ENCODE results near the gene STARD10.
A peak's percentile ranks its signal among the peaks of the same experiment; 100 is the strongest.

Gene STARD10

GRCh38 chr11:72722050-72722748 is 71.6 kb downstream of the STARD10 start:
- peak; percentile 83 for DNase-seq

- peak; percentile 55 for DNase-seq
Measured at GRCh38 chr11:72721689-72722049, 72.2 kb downstream of the STARD10 start.

GRCh38 chr11:72721276-72721675 is 72.6 kb downstream of the STARD10 start:
- no peak for DNase-seq

- no peak for DNase-seq
Measured at GRCh38 chr11:72720784-72721183, 73.1 kb downstream of the STARD10 start.

DNA sequence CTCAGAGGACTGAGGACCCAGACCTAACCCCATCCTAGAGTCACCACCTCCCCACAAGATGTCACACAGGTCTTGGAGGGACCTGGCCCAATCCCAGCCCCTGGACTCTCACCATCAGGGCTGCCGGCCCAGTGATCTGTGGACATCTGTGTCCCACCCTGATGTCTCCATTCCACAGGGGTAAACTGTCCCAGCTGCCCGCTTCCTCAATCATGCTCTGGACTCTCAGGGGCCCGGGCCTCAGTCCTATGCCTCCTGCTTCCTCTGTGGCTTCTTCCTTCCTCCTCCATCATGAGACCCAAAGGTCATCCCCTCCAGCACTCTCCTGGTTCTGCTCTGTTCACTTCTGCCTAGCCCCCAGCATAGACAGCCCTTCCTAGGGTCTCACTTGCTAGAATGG is 73.8 kb downstream of the STARD10 start:
- DNase-seq = no peak

- no peak for DNase-seq
Measured at GRCh38 chr11:72719551-72719950, 74.3 kb downstream of the STARD10 start.

GRCh38 chr11:72719144-72719543 is 74.7 kb downstream of the STARD10 start:
- DNase-seq = no peak

DNA sequence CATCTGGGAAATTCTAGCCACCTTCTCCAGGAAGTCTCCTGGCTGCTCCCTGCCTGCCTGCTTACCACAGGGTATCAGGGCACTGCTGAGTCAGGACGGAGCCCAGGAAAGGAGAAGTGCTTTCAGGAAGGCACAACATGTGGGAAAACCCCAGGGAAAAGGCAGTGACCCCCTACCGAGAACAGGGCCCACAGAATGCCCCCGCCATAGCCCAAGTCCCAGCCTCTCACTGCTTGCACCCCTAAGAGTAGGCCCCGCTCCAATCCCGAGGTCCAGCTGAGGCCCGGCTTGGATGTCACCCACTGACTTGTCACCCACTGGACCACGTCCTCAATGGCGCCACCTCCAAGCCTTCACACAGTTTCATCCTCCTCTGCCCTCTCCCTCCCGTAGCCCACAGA is 75.7 kb downstream of the STARD10 start:
- no peak for DNase-seq

DNA sequence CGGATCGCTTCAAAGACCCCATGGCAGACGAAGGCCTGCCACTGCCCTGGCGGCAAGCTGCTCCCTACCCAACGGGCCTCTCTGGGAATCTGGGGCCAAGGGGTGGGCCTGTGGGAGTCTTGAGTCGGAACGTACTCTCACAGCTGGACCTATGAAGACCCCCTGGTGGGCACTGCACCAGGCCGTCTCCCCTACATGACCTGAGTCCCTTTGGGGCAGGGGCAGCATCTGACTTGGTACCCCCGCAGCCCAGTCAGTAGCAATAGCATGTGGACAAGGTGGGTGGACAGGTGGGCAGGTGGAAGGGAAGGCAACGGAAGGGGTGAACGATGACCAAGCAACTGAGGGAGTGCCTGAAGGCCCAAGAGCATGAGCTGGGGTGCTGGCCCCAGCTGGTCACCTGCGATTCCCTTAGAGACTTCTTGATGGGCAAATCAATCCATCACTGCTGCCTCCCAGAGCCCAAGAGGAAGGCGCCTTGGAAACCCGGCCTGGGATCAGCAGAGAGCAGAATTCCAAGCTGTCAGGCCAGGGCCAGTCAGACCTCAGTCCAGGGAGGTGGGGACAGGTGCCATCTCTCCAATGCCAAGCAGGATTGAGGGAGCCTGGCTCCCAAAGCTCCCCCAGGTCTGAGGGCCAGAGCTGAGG is 76.9 kb downstream of the STARD10 start:
- DNase-seq = no peak

DNA sequence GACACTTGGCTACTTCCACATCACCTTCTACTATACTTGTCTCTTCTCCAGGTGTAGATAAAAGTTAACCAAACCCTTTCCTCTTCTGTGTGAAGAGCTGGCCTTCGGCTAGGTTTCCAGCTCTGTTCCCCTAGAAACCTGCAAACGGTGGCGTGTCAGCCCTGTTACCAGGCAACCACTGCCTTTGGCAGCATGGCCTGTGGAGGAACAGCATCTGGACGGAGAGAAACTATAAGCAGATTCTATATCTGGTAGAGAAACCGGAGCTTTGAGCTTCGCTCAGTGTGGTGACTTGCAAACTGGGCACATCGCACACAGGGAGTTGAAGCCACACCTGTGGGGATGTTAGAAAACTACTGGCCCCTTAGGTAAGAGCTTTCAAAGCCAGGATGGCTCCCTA is 77.6 kb downstream of the STARD10 start:
- DNase-seq = no peak

DNA sequence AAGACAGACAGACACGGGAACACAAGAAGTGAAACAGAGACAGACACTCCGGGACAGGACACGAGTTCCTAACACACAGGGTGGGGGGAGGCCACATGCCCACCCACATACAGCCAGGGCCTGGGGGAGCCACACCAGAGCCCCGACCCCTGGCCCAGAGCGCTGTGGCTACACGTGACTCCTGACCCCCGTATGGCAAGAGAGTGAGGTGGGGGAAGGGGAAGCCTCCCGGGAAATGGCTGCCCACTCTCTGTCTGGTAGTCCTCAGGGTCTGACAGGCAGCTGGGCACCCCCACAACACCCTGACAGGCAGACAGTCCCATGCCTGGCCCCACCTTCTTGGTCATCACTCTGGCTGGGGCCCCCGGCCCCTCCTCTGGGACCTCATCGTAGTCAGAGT is 81.0 kb downstream of the STARD10 start:
- no peak for DNase-seq

DNA sequence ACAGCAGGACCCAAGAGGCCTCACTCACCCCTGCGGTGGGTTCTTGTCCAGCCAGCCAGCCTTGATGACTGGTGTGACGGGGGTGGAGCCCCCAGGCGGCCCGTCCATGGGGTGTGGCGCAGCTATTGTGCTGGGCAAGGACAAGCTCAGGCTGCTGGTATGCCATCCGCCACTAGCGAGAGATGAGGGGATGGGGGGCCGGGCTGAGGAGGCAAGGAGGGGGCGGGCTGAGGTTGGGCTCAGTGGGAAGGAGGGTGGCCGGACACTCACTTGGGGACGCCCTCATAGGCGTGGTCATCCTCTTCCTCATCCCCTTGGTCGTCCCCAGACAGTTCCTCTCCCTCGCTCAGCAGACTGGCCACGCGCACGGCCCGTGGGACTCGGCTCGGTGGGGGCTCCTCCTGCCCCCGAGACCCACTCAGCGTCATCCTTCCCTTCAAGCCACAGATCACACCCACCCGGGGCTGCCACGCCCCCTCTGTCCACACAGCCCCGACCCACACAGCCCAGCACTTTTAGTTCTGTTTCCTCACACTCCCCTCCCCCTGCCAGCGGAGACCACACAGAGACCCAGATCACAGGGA is 81.6 kb downstream of the STARD10 start:
- DNase-seq = no peak

- no peak for DNase-seq
Measured at GRCh38 chr11:72711141-72711540, 82.7 kb downstream of the STARD10 start.

GRCh38 chr11:72710278-72710677 is 83.6 kb downstream of the STARD10 start:
- DNase-seq = no peak

DNA sequence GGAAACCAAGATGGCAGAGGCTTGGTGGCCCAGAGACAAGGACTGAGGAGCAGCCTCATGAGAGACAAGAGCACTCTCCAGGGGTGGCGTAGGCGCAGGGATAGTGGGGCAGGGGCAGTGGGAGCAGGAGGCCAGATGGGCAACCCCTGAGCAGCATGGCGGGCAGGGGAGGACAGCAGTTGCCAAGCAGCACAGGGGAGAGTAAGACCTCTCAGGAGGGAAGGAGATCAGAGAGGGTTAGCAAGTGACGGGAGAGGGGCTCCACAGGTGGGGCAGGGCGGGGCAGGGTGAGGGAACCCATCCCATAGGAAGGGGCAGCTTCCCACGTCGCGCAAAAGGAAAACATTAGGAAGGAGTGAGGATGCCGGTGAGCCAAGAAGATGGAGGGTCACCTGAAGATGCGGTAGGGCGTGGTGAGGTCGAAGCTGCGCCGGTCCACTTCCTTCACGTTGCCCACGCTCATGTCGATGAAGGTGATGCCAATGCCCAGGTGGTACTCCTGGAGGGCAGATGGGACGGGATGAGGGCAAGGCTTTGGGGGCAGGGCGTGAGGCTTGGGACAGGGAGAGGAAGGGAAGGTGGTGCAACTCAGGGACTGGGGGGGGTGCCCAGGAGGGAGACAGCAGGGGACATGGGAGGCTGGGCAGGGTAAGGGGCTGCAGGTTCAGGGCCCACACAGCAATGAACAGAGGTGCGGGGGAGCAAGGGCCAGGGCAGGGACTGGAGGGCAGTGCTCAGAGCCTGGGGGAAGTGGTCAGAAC is 84.2 kb downstream of the STARD10 start:
- DNase-seq = no peak

DNA sequence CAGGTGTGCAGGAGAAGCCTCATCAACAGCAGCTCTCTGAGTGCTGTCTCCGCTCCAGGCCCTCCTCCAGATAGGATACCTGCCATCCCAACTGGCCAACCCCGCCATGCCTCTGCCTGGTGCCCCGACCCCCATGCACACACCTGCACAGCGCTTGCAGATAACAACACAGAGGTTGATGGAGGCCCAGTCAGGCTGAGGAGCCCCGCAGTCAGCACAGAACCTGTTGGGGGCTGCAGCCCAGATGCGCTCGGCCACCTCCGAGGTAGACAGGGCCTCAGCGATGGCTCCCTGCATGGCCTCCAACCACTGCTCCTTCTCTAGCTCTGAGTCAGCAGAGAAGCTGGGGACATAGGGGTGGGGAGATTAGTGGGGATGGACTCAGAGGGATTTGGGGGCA is 86.8 kb downstream of the STARD10 start:
- no peak for DNase-seq

- no peak for DNase-seq
Measured at GRCh38 chr11:72706579-72706978, 87.3 kb downstream of the STARD10 start.

DNA sequence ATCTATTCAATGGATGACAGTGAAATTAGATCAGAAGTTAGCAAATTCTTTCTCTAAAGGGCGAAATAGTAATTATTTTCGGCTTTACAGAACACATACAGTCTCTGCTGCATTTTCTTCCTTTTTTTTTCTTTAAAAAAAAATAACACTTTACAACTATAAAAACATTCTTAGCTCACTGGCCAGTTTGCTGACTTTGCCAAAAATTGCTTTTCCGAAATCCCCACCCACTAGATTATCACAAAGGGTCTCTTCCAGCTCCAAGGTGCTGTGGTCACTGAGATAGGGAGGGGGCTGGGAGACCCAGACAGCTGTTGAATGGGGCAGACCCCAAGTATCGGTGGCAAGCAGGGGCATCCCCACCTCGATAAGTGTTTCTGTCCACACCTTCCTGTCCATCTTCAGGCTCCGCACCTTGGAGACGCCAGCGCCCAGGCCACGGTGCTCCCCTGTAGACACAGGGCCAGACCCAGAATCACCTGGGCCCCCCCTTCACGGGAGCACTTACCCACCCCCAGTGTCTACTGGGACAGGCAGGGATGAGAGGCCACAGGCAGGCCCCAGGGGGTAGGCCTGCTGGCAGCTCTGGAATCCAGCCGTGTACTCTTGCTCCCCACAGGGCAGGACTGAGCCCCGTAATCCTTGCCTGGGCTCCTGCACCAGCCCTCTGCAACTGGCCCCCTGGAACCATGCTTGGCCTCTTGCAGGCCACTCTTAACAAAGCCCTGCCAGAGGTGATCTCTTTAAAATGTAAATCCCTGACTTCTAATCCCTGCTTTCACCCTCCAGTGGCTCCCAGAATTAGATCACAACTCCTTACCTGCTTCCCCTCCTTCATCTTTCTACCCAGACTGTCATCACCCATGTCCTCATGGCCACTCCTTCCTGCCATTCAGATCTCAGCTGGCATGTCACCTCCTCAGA is 88.1 kb downstream of the STARD10 start:
- no peak for DNase-seq

DNA sequence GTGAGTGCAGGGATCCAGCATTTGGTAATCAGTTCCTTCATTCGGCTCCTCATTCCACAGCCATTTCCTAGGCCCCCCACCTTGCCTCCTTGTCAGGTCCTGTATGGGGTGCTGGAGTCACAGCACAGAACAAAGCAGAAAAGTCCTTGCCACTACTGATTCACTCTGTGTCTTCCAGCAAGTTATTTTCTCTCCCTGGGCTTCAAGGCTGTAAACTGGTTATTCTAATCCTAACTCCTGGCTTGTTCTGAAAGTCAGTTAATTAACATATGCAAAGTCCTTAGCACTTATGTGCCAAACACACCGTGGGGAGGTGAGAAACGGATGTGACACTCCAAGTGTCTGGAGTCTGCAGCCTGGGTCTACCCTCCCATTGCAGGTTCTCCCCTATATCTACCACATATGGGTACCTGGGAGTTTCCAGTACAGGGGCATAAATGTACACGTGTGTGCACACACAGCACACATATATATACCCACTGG is 89.0 kb downstream of the STARD10 start:
- DNase-seq = no peak
